K562 (cell line): Measurements from ENCODE around the gene NLRC3. TPM values are rescaled to one million over a fixed set of nuclear protein-coding genes. Genes with fewer than 3 reads are reported as not detected.

Experiments used
- ATAC-seq: fragments of 200-7000 bp; cut with Tn5 transposase; 3 replicates; pipeline ENCODE4 v1.9.1; 2020; ENCODE audit warnings: moderate library complexity
- BruUV-seq: library from RNA; stranded (reverse); fragments of 400-500 nt; replicated peaks from 2 replicates; lab custom pipeline; 2021; lab: Mats Ljungman, UMichigan
- CTCF ChIA-PET: fragments of 300-600 bp; formaldehyde crosslinking; extraction: SDS; loops from one replicate; lab custom pipeline; 2021; ENCODE audit warnings: low intra/inter-chr PET ratio; lab: Yijun Ruan, JAX
- POLR2A ChIA-PET: fragments of 300-600, 350-650 bp; sonication (Branson Sonifier 250); formaldehyde crosslinking; extraction: SDS; loops from one replicate; lab custom pipeline; 2021; ENCODE audit warnings: antibody characterized with exemption, inconsistent platforms; lab: Yijun Ruan, JAX
- DNase-seq, 4 experiments: peaks; one replicate each; pipeline versions ENCODE4 v3.0.0 to v3.0.0-alpha.2; 2011 to 2018; ENCODE audit warnings: low spot score in 3 of 4, mixed read lengths in 3 of 4; ENCODE audit errors: extremely low read depth in 1 of 4
- FAIRE-seq: peaks from 2 replicates; lab custom pipeline; 2011; peaks lifted over from hg19 to GRCh38; lab: Jason Lieb, UNC
- H2AFZ ChIP-seq: 2 replicates; pipeline ENCODE4 v1.6.0; 2011; ENCODE audit warnings: low read depth, low read length, control low read depth, inconsistent platforms
- H3K27ac ChIP-seq: fragments of 200-600 bp; 3 replicates; pipeline ENCODE4 v1.8.0; 2011; ENCODE audit warnings: low read depth, mild to moderate bottlenecking, control low read depth, inconsistent platforms, low read length, moderate library complexity, mixed read lengths; ENCODE audit errors: extremely low read depth
- H3K27me3 ChIP-seq, 2 experiments: fragments of 300-600 bp in 1 of 2; 2 replicates in 1 of 2; 3 replicates in 1 of 2; pipeline versions ENCODE4 v1.6.0 to v1.8.0; 2011; ENCODE audit warnings: inconsistent platforms in 2 of 2, low read length in 2 of 2, mild to moderate bottlenecking in 1 of 2, mixed read lengths in 1 of 2, moderate library complexity in 1 of 2; ENCODE audit not compliant: control insufficient read depth in 2 of 2, insufficient read depth in 2 of 2
- H3K36me3 ChIP-seq: fragments of 300-600 bp; 3 replicates; pipeline ENCODE4 v1.8.0; 2011; ENCODE audit warnings: mild to moderate bottlenecking, low read length, inconsistent platforms; ENCODE audit not compliant: control insufficient read depth, insufficient read depth
- H3K4me1 ChIP-seq, 2 experiments: fragments of 200-600 bp in 1 of 2; replicated peaks in 1 of 2; 2 replicates in 1 of 2; 3 replicates in 1 of 2; pipeline versions ENCODE4 v1.5.1 to v1.8.0; 2011; ENCODE audit warnings: inconsistent platforms in 2 of 2, low read length in 2 of 2, mild to moderate bottlenecking in 1 of 2, mixed read lengths in 1 of 2, moderate library complexity in 1 of 2; ENCODE audit not compliant: control insufficient read depth in 2 of 2, insufficient read depth in 2 of 2
- H3K4me2 ChIP-seq: 2 replicates; pipeline ENCODE4 v1.6.1; 2011; ENCODE audit warnings: low read length, control low read depth, inconsistent platforms, mixed read lengths; ENCODE audit not compliant: insufficient read depth
- H3K4me3 ChIP-seq: fragments of 200-600 bp; sonication (generic), shearing (Covaris generic); 2 replicates; pipeline ENCODE4 v1.5.1; 2016; ENCODE audit warnings: control low read depth, inconsistent platforms
- H3K79me2 ChIP-seq: fragments of 200-600 bp; 3 replicates; pipeline ENCODE4 v1.8.0; 2011; ENCODE audit warnings: low read length, inconsistent platforms; ENCODE audit not compliant: control insufficient read depth, insufficient read depth
- H3K9ac ChIP-seq, 2 experiments: 2 replicates each; pipeline versions ENCODE4 v1.6.0 to v1.6.1; 2011; ENCODE audit warnings: low read depth in 2 of 2, low read length in 2 of 2, control low read depth in 1 of 2, inconsistent platforms in 1 of 2, mild to moderate bottlenecking in 1 of 2, mixed read lengths in 1 of 2; ENCODE audit not compliant: insufficient read depth in 1 of 2
- H3K9me1 ChIP-seq: one replicate; pipeline ENCODE4 v1.6.0; 2011; ENCODE audit warnings: inconsistent platforms, mild to moderate bottlenecking, low read length, moderate library complexity; ENCODE audit not compliant: control insufficient read depth, insufficient read depth
- H3K9me3 ChIP-seq: replicated peaks from 2 replicates; pipeline ENCODE4 v1.5.1; 2011; ENCODE audit warnings: low read depth, low read length, inconsistent platforms; ENCODE audit not compliant: control insufficient read depth, insufficient read depth
- H4K20me1 ChIP-seq: replicated peaks from 2 replicates; pipeline ENCODE4 v1.6.1; 2011; ENCODE audit warnings: low read length, inconsistent platforms, mixed read lengths; ENCODE audit not compliant: control insufficient read depth, insufficient read depth
- ADNP ChIP-seq: fragments of 200-800 bp; sonication (Bioruptor generic); IDR thresholded peaks from 2 replicates; pipeline ENCODE4 v1.6.1; 2016; ENCODE audit warnings: missing genetic modification characterization, missing compliant biosample characterization
- CREM ChIP-seq: IDR thresholded peaks from 2 replicates; pipeline ENCODE4 v1.6.1; 2014; ENCODE audit warnings: antibody characterized with exemption, low read depth
- EZH2 ChIP-seq: IDR thresholded peaks from 2 replicates; pipeline ENCODE4 v1.6.1; 2012; ENCODE audit warnings: low read depth, mild to moderate bottlenecking, inconsistent platforms, low read length, borderline replicate concordance
- FOXO4 ChIP-seq: fragments of 450-650 bp; formaldehyde crosslinking; IDR thresholded peaks from 2 replicates; pipeline ENCODE4 v1.4.0; 2020; ENCODE audit warnings: mild to moderate bottlenecking, moderate library complexity
- HDAC6 ChIP-seq: IDR thresholded peaks from 2 replicates; pipeline ENCODE4 v1.6.1; 2012; ENCODE audit warnings: low read depth, mild to moderate bottlenecking, control low read depth, inconsistent platforms, low read length, moderate library complexity
- HSF4 ChIP-seq: fragments of 250-450 bp; sonication (Bioruptor Pico); IDR thresholded peaks from 2 replicates; pipeline ENCODE4 v2.1.2; 2022; ENCODE audit warnings: mild to moderate bottlenecking, moderate library complexity, borderline replicate concordance
- LARP7 ChIP-seq: fragments of 450-650 bp; IDR thresholded peaks from 2 replicates; pipeline ENCODE4 v1.6.1; 2016
- NR2F6 ChIP-seq: fragments of 450-650 bp; formaldehyde crosslinking; IDR thresholded peaks from 2 replicates; pipeline ENCODE4 v1.4.0; 2020; ENCODE audit warnings: mild to moderate bottlenecking
- NUFIP1 ChIP-seq: fragments of 450-650 bp; IDR thresholded peaks from 2 replicates; pipeline ENCODE4 v1.6.1; 2018; ENCODE audit not compliant: partially characterized antibody
- POU5F1 ChIP-seq: fragments of 150-350 bp; IDR thresholded peaks from 2 replicates; pipeline ENCODE4 v1.6.1; 2014; ENCODE audit warnings: borderline replicate concordance, low read length, low read depth, mild to moderate bottlenecking; ENCODE audit not compliant: partially characterized antibody
- STAT5A ChIP-seq: IDR thresholded peaks from 2 replicates; pipeline ENCODE4 v1.6.1; 2012; ENCODE audit warnings: low read length, inconsistent platforms, borderline replicate concordance
- TAF15 ChIP-seq: fragments of 200-400 bp; formaldehyde crosslinking; IDR thresholded peaks from 2 replicates; pipeline ENCODE4 v1.6.1; 2017; ENCODE audit warnings: mild to moderate bottlenecking, low read depth, low read length, moderate library complexity
- TSC22D4 ChIP-seq: fragments of 450-650 bp; IDR thresholded peaks from 2 replicates; pipeline ENCODE4 v1.6.1; 2016; ENCODE audit warnings: missing genetic modification characterization, missing biosample characterization, control low read depth
- ZBTB1 ChIP-seq: sonication (generic); formaldehyde crosslinking; IDR thresholded peaks from 2 replicates; pipeline ENCODE4 v1.8.1; 2023; ENCODE audit warnings: missing genetic modification reagents, low read depth, mild to moderate bottlenecking, borderline replicate concordance
- ZBTB9 ChIP-seq: fragments of 450-650 bp; formaldehyde crosslinking; IDR thresholded peaks from 2 replicates; pipeline ENCODE4 v1.4.0; 2020; ENCODE audit warnings: mild to moderate bottlenecking, moderate library complexity
- ZNF780A ChIP-seq: fragments of 250-450 bp; sonication (Bioruptor Pico); IDR thresholded peaks from 2 replicates; pipeline ENCODE4 v1.5.0; 2021; ENCODE audit warnings: mild to moderate bottlenecking
- WGBS: fragments of 100-300 bp; shearing (Covaris generic); methylation state at CpG from one replicate; pipeline ENCODE4 v1.1.6; 2016; ENCODE audit warnings: low coverage, mixed read lengths; ENCODE audit not compliant: insufficient coverage; ENCODE audit errors: missing lambda C conversion rate; 5-methylcytosine and 5-hydroxymethylcytosine counted together
- in situ Hi-C: fragments of 300-500 bp; cut with MboI; formaldehyde crosslinking; loops from 4 replicates; pipeline ENCODE4 v1.15.0; 2018; ENCODE audit warnings: inconsistent platforms, mixed read lengths
- intact Hi-C: fragments of 100-400 bp; cut with micrococcal nuclease; formaldehyde crosslinking; loops from 2 replicates; pipeline ENCODE4 v1.14.2; 2022
- polyA plus RNA-seq, 8 experiments: library from polyadenylated mRNA; depleted of rRNA in 4 of 8; stranded (reverse) in 5 of 8; unstranded in 3 of 8; fragments of >200 nt; fragmentation: Nextera tagmentation in 2 of 8; fragmentation: Illumina TruSeq in 1 of 8; extraction: Ambion mirVana in 2 of 8; extraction: Trizol in 1 of 8; gene quantifications; 2 replicates each; pipeline versions ENCODE4 v1.2.1 to v1.2.3, GENCODE V29; 2011 to 2014; ENCODE audit warnings: inconsistent platforms in 1 of 8, missing spikeins in 1 of 8
- total RNA-seq, 7 experiments: library from RNA; depleted of rRNA in 6 of 7; stranded (reverse); fragments of >200 nt in 6 of 7; fragmentation: Illumina TruSeq in 2 of 7; extraction: Trizol in 2 of 7; gene quantifications; 2 replicates each; pipeline versions ENCODE4 v1.2.1 to v1.2.3, GENCODE V29; 2011 to 2021; ENCODE audit warnings: low replicate concordance in 1 of 7

Gene NLRC3
- total and polyA plus RNA-seq, 9 of the 15 experiments (the other 6 are each of a cell fraction or from before 2014, with no cell fraction given), result 0.03 to 0.13 (median 0.03) TPM; not detected in 4

- intact Hi-C loops, result no loop called here
- ATAC-seq, result no peak
- POLR2A ChIA-PET, result interaction anchor here (1.0 to 1.8 kb wide), 2 partner anchors 10 to 12 kb away, joined by 3 to 8 read pairs; no protein-coding TSS in a partner anchor
These were observed 21.9 kb upstream of the NLRC3 start for GRCh38 chr16:3599121-3599520.

More at GRCh38 chr16:3599121-3599520, 21.9 kb upstream of the NLRC3 start:
- CTCF ChIA-PET, result no interaction called here
- no peak overlapping the region for H3K9ac ChIP-seq
- H3K27ac ChIP-seq, result no peak overlapping the region
- no peak overlapping the region for H3K4me3 ChIP-seq
- peaks cover 18% of the 10 kb centered on the region; the same call in 2 of the 3 replicates for H3K36me3 ChIP-seq
- no peaks in the 10 kb centered on the region for H3K79me2 ChIP-seq
- H3K9me1 ChIP-seq, result no peaks in the 10 kb centered on the region
- WGBS, result 65% methylated on average over 8 of the region's 8 CpGs
- no peaks in the 10 kb centered on the region for H3K27me3 ChIP-seq
- no peak for FAIRE-seq
- H3K4me2 ChIP-seq, result no peak overlapping the region
- H3K4me1 ChIP-seq, result peaks cover 0 to 12% of the 10 kb centered on the region in 2 experiments; a peak in 2 of 5 replicates
- TF ChIP-seq TAF15 (no peak), POU5F1 (no peak), CREM (no peak), NR2F6 (CRISPR knock-in tag) (no peak), TSC22D4 (tag) (no peak), ZBTB1 (CRISPR knock-in tag) (no peak), NUFIP1 (no peak), ZBTB9 (CRISPR knock-in tag) (no peak), EZH2 (no peak), ADNP (tag) (no peak), LARP7 (no peak), STAT5A (no peak), HSF4 (no peak), FOXO4 (CRISPR knock-in tag) (no peak), HDAC6 (no peak), ZNF780A (no peak)
- H3K9me3 ChIP-seq, result peaks cover 6% of the 10 kb centered on the region
- DNase-seq, result no peak
- no peaks in the 10 kb centered on the region for H4K20me1 ChIP-seq
- in situ Hi-C loops, result no loop called here
- H2AFZ ChIP-seq, result no peak overlapping the region
- no TSS peak for BruUV-seq
